H9 (cell line): ENCODE data around the gene ADCK2. TPM values are rescaled to one million over a fixed set of nuclear protein-coding genes. Genes with fewer than 3 reads are reported as not detected.
A peak's percentile ranks its signal among the peaks of the same experiment; 100 is the strongest.

Experiments
- DNase-seq: peaks from one replicate; pipeline ENCODE4 v3.0.0-alpha.2; 2017
- H2AFZ ChIP-seq: one replicate; pipeline ENCODE4 v1.6.1; 2013; ENCODE audit warnings: mild to moderate bottlenecking, low read length, control low read depth, moderate library complexity
- H2AK5ac ChIP-seq: 2 replicates; pipeline ENCODE4 v1.6.1; 2013; ENCODE audit warnings: low read length, control low read depth, mixed read lengths; ENCODE audit not compliant: insufficient read length
- H2BK120ac ChIP-seq: one replicate; pipeline ENCODE4 v1.6.1; 2013; ENCODE audit warnings: low read depth, mild to moderate bottlenecking, low read length, control low read depth, inconsistent platforms; ENCODE audit not compliant: poor library complexity, severe bottlenecking
- H2BK12ac ChIP-seq: 2 replicates; pipeline ENCODE4 v1.6.1; 2013; ENCODE audit warnings: low read length, control low read depth, mixed read lengths, low read depth; ENCODE audit not compliant: insufficient read length
- H2BK15ac ChIP-seq: 2 replicates; pipeline ENCODE4 v1.6.1; 2013; ENCODE audit warnings: low read depth, low read length, control low read depth
- H2BK20ac ChIP-seq: one replicate; pipeline ENCODE4 v1.6.1; 2013; ENCODE audit warnings: low read depth, mild to moderate bottlenecking, low read length, control low read depth, inconsistent platforms; ENCODE audit not compliant: poor library complexity, severe bottlenecking
- H2BK5ac ChIP-seq: 2 replicates; pipeline ENCODE4 v1.6.1; 2013; ENCODE audit warnings: low read length, control low read depth, mixed read lengths; ENCODE audit not compliant: insufficient read length
- H3K14ac ChIP-seq: 2 replicates; pipeline ENCODE4 v1.6.1; 2013; ENCODE audit warnings: low read length, control low read depth; ENCODE audit not compliant: insufficient read depth
- H3K18ac ChIP-seq: 2 replicates; pipeline ENCODE4 v1.6.1; 2013; ENCODE audit warnings: low read depth, mild to moderate bottlenecking, mixed read lengths, low read length, control low read depth; ENCODE audit not compliant: insufficient read length
- H3K23ac ChIP-seq: 2 replicates; pipeline ENCODE4 v1.6.1; 2013; ENCODE audit warnings: low read length, control low read depth, mixed read lengths, low read depth; ENCODE audit not compliant: insufficient read length
- H3K23me2 ChIP-seq: 2 replicates; pipeline ENCODE4 v1.6.1; 2013; ENCODE audit warnings: low read depth, mild to moderate bottlenecking, mixed read lengths, low read length, control low read depth; ENCODE audit not compliant: insufficient read length, poor library complexity, severe bottlenecking
- H3K27ac ChIP-seq: 2 replicates; pipeline ENCODE4 v1.5.1; 2013; ENCODE audit warnings: low read length, control low read depth, mixed read lengths, low read depth; ENCODE audit not compliant: insufficient read length
- H3K27me3 ChIP-seq: 2 replicates; pipeline ENCODE4 v1.6.1; 2013; ENCODE audit warnings: low read length, control low read depth, inconsistent platforms; ENCODE audit not compliant: insufficient read depth
- H3K4ac ChIP-seq: 2 replicates; pipeline ENCODE4 v1.6.1; 2013; ENCODE audit warnings: low read depth, mild to moderate bottlenecking, control low read depth, inconsistent platforms, low read length, moderate library complexity
- H3K4me1 ChIP-seq: 2 replicates; pipeline ENCODE4 v1.6.1; 2013; ENCODE audit warnings: low read length, control low read depth, inconsistent platforms; ENCODE audit not compliant: insufficient read depth
- H3K4me2 ChIP-seq: 2 replicates; pipeline ENCODE4 v1.6.1; 2013; ENCODE audit warnings: low read length, control low read depth, mixed read lengths; ENCODE audit not compliant: insufficient read length, insufficient read depth
- H3K56ac ChIP-seq: 2 replicates; pipeline ENCODE4 v1.6.1; 2013; ENCODE audit warnings: low read depth, mild to moderate bottlenecking, mixed read lengths, low read length, control low read depth; ENCODE audit not compliant: insufficient read length
- H3K79me1 ChIP-seq: 2 replicates; pipeline ENCODE4 v1.6.1; 2013; ENCODE audit warnings: low read depth, mild to moderate bottlenecking, moderate library complexity, low read length, control low read depth, inconsistent platforms; ENCODE audit not compliant: insufficient read depth, poor library complexity, severe bottlenecking
- H3K79me2 ChIP-seq: 2 replicates; pipeline ENCODE4 v1.6.1; 2013; ENCODE audit warnings: low read length, control low read depth, inconsistent platforms; ENCODE audit not compliant: insufficient read depth
- H3K9ac ChIP-seq: 2 replicates; pipeline ENCODE4 v1.6.1; 2013; ENCODE audit warnings: low read length, control low read depth, mixed read lengths; ENCODE audit not compliant: insufficient read length; ENCODE audit errors: extremely low read depth
- H3K9me3 ChIP-seq: one replicate; pipeline ENCODE4 v1.6.1; 2013; ENCODE audit warnings: low read depth, low read length, inconsistent platforms; ENCODE audit not compliant: control insufficient read depth
- H3T11ph ChIP-seq: one replicate; pipeline ENCODE4 v1.6.1; 2013; ENCODE audit warnings: mild to moderate bottlenecking, low read length, control low read depth, inconsistent platforms
- H4K20me1 ChIP-seq: one replicate; pipeline ENCODE4 v1.6.1; 2013; ENCODE audit not compliant: control insufficient read depth, insufficient read length, insufficient read depth
- H4K5ac ChIP-seq: 2 replicates; pipeline ENCODE4 v1.6.1; 2013; ENCODE audit warnings: low read depth, mild to moderate bottlenecking, mixed read lengths, low read length, control low read depth; ENCODE audit not compliant: insufficient read length
- H4K8ac ChIP-seq: replicated peaks from 2 replicates; pipeline ENCODE4 v1.6.1; 2013; ENCODE audit warnings: low read length, control low read depth, mixed read lengths, low read depth; ENCODE audit not compliant: insufficient read length
- H4K91ac ChIP-seq: 2 replicates; pipeline ENCODE4 v1.6.1; 2013; ENCODE audit warnings: low read depth, mild to moderate bottlenecking, moderate library complexity, mixed read lengths, low read length, control low read depth; ENCODE audit not compliant: insufficient read length
- H3K27ac Mint-ChIP-seq, 3 experiments: 2 replicates in 2 of 3; 3 replicates in 1 of 3; pipeline ENCODE4 v1.8.0; 2020 to 2021; ENCODE audit warnings: mixed read lengths in 3 of 3, mild to moderate bottlenecking in 1 of 3, moderate library complexity in 1 of 3
- H3K27me3 Mint-ChIP-seq: 2 replicates; pipeline ENCODE4 v1.8.0; 2021; ENCODE audit warnings: low read depth, mild to moderate bottlenecking, moderate library complexity, mixed read lengths
- H3K36me3 Mint-ChIP-seq, 3 experiments: 2 replicates in 2 of 3; 3 replicates in 1 of 3; pipeline ENCODE4 v1.8.0; 2020 to 2021; ENCODE audit warnings: low read depth in 3 of 3, mixed read lengths in 3 of 3; ENCODE audit not compliant: insufficient read depth in 1 of 3
- H3K4me1 Mint-ChIP-seq, 2 experiments: 2 replicates each; pipeline ENCODE4 v1.8.0; 2020; ENCODE audit warnings: mixed read lengths in 2 of 2
- H3K4me3 Mint-ChIP-seq, 2 experiments: 2 replicates in 1 of 2; 3 replicates in 1 of 2; pipeline ENCODE4 v1.8.0; 2020 to 2021; ENCODE audit warnings: mild to moderate bottlenecking in 2 of 2, mixed read lengths in 2 of 2, moderate library complexity in 1 of 2
- H3K9me3 Mint-ChIP-seq, 2 experiments: 2 replicates in 1 of 2; 3 replicates in 1 of 2; pipeline ENCODE4 v1.8.0; 2020; ENCODE audit warnings: mild to moderate bottlenecking in 2 of 2, mixed read lengths in 2 of 2, moderate library complexity in 1 of 2
- CTCF ChIP-seq: fragments of 200-600 bp; sonication (generic); conservative IDR thresholded peaks from 3 replicates; pipeline ENCODE4 v1.8.0; 2021; ENCODE audit warnings: antibody characterized with exemption, mild to moderate bottlenecking
- WGBS: extraction: QIAGEN DNeasy Blood & Tissue Kit; methylation state at CpG from one replicate; pipeline ENCODE4 v1.1.7; 2013; ENCODE audit warnings: missing lambda C conversion rate, low lambda C conversion rate, mixed read lengths; ENCODE audit not compliant: insufficient read length; ENCODE audit errors: extremely low coverage; 5-methylcytosine and 5-hydroxymethylcytosine counted together
- total RNA-seq: library from RNA; stranded (reverse); gene quantifications from 2 replicates; pipeline ENCODE4 v1.2.1, GENCODE V29; 2021

The ADCK2 gene
- total RNA-seq, 1 experiment from 2014 or later = 12.4 TPM

GRCh38 chr7:140696680-140697446 is 24.1 kb downstream of the ADCK2 start, which contains the start of gene NDUFB2:
NDUFB2 (plus strand) TSS chr7:140696708; CDS start chr7:140696745, 37 bp downstream.
- peak within 1 kb of the TSS; percentile 67 for H3K9ac ChIP-seq
- H3K36me3 Mint-ChIP-seq = peaks cover 0 to 3% (median 3%) of the 10 kb centered on the region in 3 experiments; a peak in 5 of 7 replicates
- no peak within 1 kb of the TSS for H3K56ac ChIP-seq
- peak within 1 kb of the TSS; percentile 3 for H2BK12ac ChIP-seq
- H2BK15ac ChIP-seq = no peak within 1 kb of the TSS
- H4K91ac ChIP-seq = no peak within 1 kb of the TSS
- peak within 1 kb of the TSS; percentile 97 to 99 (median 99) for H3K27ac Mint-ChIP-seq
- H3K9me3 Mint-ChIP-seq = no peaks in the 10 kb centered on the region
- no peak for TF ChIP-seq CTCF
- H3K18ac ChIP-seq = peak within 1 kb of the TSS; percentile 96
- H3K14ac ChIP-seq = peak within 1 kb of the TSS; percentile 90; the same call in 1 of the 2 replicates
- H2AFZ ChIP-seq = no peak within 1 kb of the TSS
- peak; percentile 89 for DNase-seq
- peaks cover 15 to 17% of the 10 kb centered on the region in 2 experiments for H3K4me1 Mint-ChIP-seq
- no peaks in the 10 kb centered on the region; the same call in 1 of the 2 replicates for H3K27me3 Mint-ChIP-seq
- no CpG with 5 or more reads among the region's 82 CpGs for WGBS
- peaks cover 5% of the 10 kb centered on the region for H3K23me2 ChIP-seq
- H3K4me3 Mint-ChIP-seq = peak within 1 kb of the TSS; percentile 97 to 98
- H4K8ac ChIP-seq = no peak within 1 kb of the TSS
- no peak within 1 kb of the TSS for H2AK5ac ChIP-seq
- no peak within 1 kb of the TSS for H2BK5ac ChIP-seq
- no peaks in the 10 kb centered on the region for H3K9me3 ChIP-seq
- H3K27ac ChIP-seq = no peak within 1 kb of the TSS
- H3K79me2 ChIP-seq = peaks cover 7% of the 10 kb centered on the region; the same call in 1 of the 2 replicates
- no peak within 1 kb of the TSS for H4K5ac ChIP-seq
- peak within 1 kb of the TSS; percentile 63 for H3K4me2 ChIP-seq
- no peaks in the 10 kb centered on the region for H4K20me1 ChIP-seq
- no peaks in the 10 kb centered on the region for H3K4me1 ChIP-seq
- no peaks in the 10 kb centered on the region for H3K27me3 ChIP-seq
- H3K79me1 ChIP-seq = peaks cover 4% of the 10 kb centered on the region
- no peak within 1 kb of the TSS for H2BK20ac ChIP-seq
- no peak within 1 kb of the TSS for H3K23ac ChIP-seq
- no peak within 1 kb of the TSS for H3K4ac ChIP-seq
- H3T11ph ChIP-seq = no peak within 1 kb of the TSS
- H2BK120ac ChIP-seq = no peak within 1 kb of the TSS
